Activated CD8-positive, alpha-beta memory T cell treated with anti-CD3 and anti-CD28 coated beads, Interleukin-2, amount 10 ng/mL, durations not matched to agents 7 days and 5 days (primary cell): ENCODE measurements around the gene INPP5D. TPM values are rescaled to one million over a fixed set of nuclear protein-coding genes. Genes with fewer than 3 reads are reported as not detected.
"Not testable (repeated sequence)": the region's sequence is repeated elsewhere in the genome, so short reads cannot be mapped to it uniquely, and the experiment has no call there.

Experiments used
- ATAC-seq: fragments of 150-1000 bp; cut with Tn5 transposase; one replicate; pipeline ENCODE4 v1.10.0; 2021; ENCODE audit warnings: moderate library complexity
- CTCF ChIA-PET: fragments of 350-600 bp; sonication (Branson Sonifier 250); formaldehyde crosslinking; loops from one replicate; lab custom pipeline; 2021; ENCODE audit warnings: antibody characterized with exemption; lab: Charles Lee
- DNase-seq: peaks from one replicate; pipeline ENCODE4 v3.0.0-alpha.2; 2020
- H3K27ac Mint-ChIP-seq: one replicate; pipeline ENCODE4 v1.8.0; 2021; ENCODE audit warnings: mild to moderate bottlenecking, mixed read lengths
- H3K27me3 Mint-ChIP-seq: one replicate; pipeline ENCODE4 v1.8.0; 2021; ENCODE audit warnings: mixed read lengths
- H3K36me3 Mint-ChIP-seq: one replicate; pipeline ENCODE4 v1.8.0; 2021; ENCODE audit warnings: mild to moderate bottlenecking, mixed read lengths
- H3K4me1 Mint-ChIP-seq: one replicate; pipeline ENCODE4 v1.8.0; 2021; ENCODE audit warnings: mixed read lengths
- H3K4me3 Mint-ChIP-seq: one replicate; pipeline ENCODE4 v1.8.0; 2021; ENCODE audit warnings: mild to moderate bottlenecking, moderate library complexity, mixed read lengths
- H3K9me3 Mint-ChIP-seq: one replicate; pipeline ENCODE4 v1.8.0; 2022; ENCODE audit warnings: low read depth, mixed read lengths
- total RNA-seq, 2 experiments: library from RNA; stranded (reverse); gene quantifications; one replicate each; pipeline ENCODE4 v1.2.3, GENCODE V29; 2021

Gene INPP5D
- total RNA-seq, 2 experiments from 2014 or later = 140 to 152 TPM

GRCh38 chr2:233088972-233089345, 28.8 kb downstream of the INPP5D start:
- peaks cover 60% of the 10 kb centered on the region for H3K36me3 Mint-ChIP-seq
- no peak overlapping the region for H3K27ac Mint-ChIP-seq
- CTCF ChIA-PET = no interaction called here

GRCh38 chr2:233089851-233090250, 29.7 kb downstream of the INPP5D start:
- peaks cover 54% of the 10 kb centered on the region for H3K36me3 Mint-ChIP-seq
- no peak overlapping the region for H3K27ac Mint-ChIP-seq
- H3K4me1 Mint-ChIP-seq = peaks cover 46% of the 10 kb centered on the region

More at GRCh38 chr2:233088972-233089345, 28.8 kb downstream of the INPP5D start:
- Mint-ChIP-seq H3K4me3 (no peak overlapping the region), H3K9me3 (no peaks in the 10 kb centered on the region), H3K4me1 (peaks cover 54% of the 10 kb centered on the region), H3K27me3 (no peaks in the 10 kb centered on the region)
- DNase-seq (no peak), ATAC-seq (no peak)

GRCh38 chr2:233090879-233091278, 30.7 kb downstream of the INPP5D start:
- Mint-ChIP-seq H3K27me3 (no peaks in the 10 kb centered on the region), H3K9me3 (no peaks in the 10 kb centered on the region), H3K4me1 (peaks cover 35% of the 10 kb centered on the region), H3K4me3 (no peak overlapping the region), H3K36me3 (peaks cover 46% of the 10 kb centered on the region), H3K27ac (no peak overlapping the region)
- CTCF ChIA-PET = interaction anchor here (1.4 to 2.4 kb wide), 2 partner anchors 9 to 30 kb away, joined by 3 to 5 read pairs; no protein-coding TSS in a partner anchor
- no peak for DNase-seq
- no peak for ATAC-seq

More at GRCh38 chr2:233089851-233090250, 29.7 kb downstream of the INPP5D start:
- Mint-ChIP-seq H3K9me3 (no peaks in the 10 kb centered on the region), H3K27me3 (no peaks in the 10 kb centered on the region), H3K4me3 (no peak overlapping the region)
- CTCF ChIA-PET = interaction anchor here (1.4 kb wide), 1 partner anchor 10 kb away, joined by 3 read pairs; no protein-coding TSS in a partner anchor
- no peak for ATAC-seq
- DNase-seq = no peak

GRCh38 chr2:233091595-233092375, 31.6 kb downstream of the INPP5D start:
- no peak overlapping the region for H3K4me3 Mint-ChIP-seq
- no peaks in the 10 kb centered on the region for H3K9me3 Mint-ChIP-seq
- no peak for ATAC-seq
- peaks cover 41% of the 10 kb centered on the region for H3K36me3 Mint-ChIP-seq
- DNase-seq = no peak
- CTCF ChIA-PET = interaction anchor here (2.4 kb wide), 1 partner anchor 31 kb away, joined by 5 read pairs; no protein-coding TSS in a partner anchor
- H3K4me1 Mint-ChIP-seq = peaks cover 27% of the 10 kb centered on the region
- no peak overlapping the region for H3K27ac Mint-ChIP-seq
- H3K27me3 Mint-ChIP-seq = no peaks in the 10 kb centered on the region

GRCh38 chr2:233092432-233093165, 32.5 kb downstream of the INPP5D start:
- CTCF ChIA-PET = interaction anchor here (2.4 kb wide), 1 partner anchor 31 kb away, joined by 5 read pairs; no protein-coding TSS in a partner anchor
- peaks cover 42% of the 10 kb centered on the region for H3K36me3 Mint-ChIP-seq

DNA sequence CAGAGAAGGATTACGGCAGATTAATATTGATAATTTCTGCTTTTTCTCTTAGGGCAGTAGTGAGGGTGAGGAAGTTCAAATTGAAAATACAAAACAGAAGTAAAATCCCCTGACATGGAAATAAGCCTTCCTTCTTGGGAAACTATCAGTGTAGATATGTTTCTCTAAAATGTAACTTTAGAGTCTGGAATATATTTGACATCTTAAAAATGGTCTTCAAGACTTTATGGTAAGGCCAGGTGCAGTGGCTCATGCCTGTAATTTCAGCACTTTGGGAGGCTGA, 33.0 kb downstream of the INPP5D start:
- peak overlapping the region; percentile 29 for H3K27ac Mint-ChIP-seq
- peaks cover 41% of the 10 kb centered on the region for H3K36me3 Mint-ChIP-seq
- no peak for DNase-seq
- no peaks in the 10 kb centered on the region for H3K9me3 Mint-ChIP-seq
- H3K4me1 Mint-ChIP-seq = peaks cover 30% of the 10 kb centered on the region
- H3K27me3 Mint-ChIP-seq = no peaks in the 10 kb centered on the region
- CTCF ChIA-PET = no interaction called here
- no peak for ATAC-seq
- no peak overlapping the region for H3K4me3 Mint-ChIP-seq

More at GRCh38 chr2:233092432-233093165, 32.5 kb downstream of the INPP5D start:
- H3K4me1 Mint-ChIP-seq = peaks cover 29% of the 10 kb centered on the region
- no peak overlapping the region for H3K4me3 Mint-ChIP-seq
- peak overlapping the region; percentile 29 for H3K27ac Mint-ChIP-seq
- no peaks in the 10 kb centered on the region for H3K9me3 Mint-ChIP-seq
- no peak for ATAC-seq
- H3K27me3 Mint-ChIP-seq = no peaks in the 10 kb centered on the region
- DNase-seq = no peak

DNA sequence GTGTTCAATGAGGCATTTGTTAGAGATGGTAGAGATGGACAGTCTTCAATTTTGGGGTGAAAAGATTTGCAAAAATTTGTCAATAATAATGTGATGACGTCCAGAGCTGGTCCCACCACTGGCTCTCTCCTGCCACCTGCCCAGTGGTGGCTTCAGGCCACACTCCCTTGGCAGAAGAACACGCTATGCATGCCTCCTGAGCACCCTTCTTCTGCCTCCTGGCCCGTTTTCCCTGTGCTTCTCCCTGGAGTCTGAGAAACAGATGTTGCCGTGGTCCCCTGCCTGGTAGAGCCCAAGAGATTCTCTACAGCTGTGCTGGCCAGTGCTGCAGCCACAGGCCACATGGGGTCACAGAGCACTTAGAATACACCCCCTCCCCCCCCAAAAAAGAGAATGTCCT, 33.6 kb downstream of the INPP5D start:
- Mint-ChIP-seq H3K9me3 (no peaks in the 10 kb centered on the region), H3K4me3 (no peak overlapping the region), H3K36me3 (peaks cover 42% of the 10 kb centered on the region), H3K4me1 (peaks cover 32% of the 10 kb centered on the region), H3K27me3 (no peaks in the 10 kb centered on the region), H3K27ac (no peak overlapping the region)
- CTCF ChIA-PET = no interaction called here
- DNase-seq (no peak), ATAC-seq (no peak)

GRCh38 chr2:233094614-233095013, 34.5 kb downstream of the INPP5D start:
- Mint-ChIP-seq H3K27ac (no peak overlapping the region), H3K4me1 (peaks cover 40% of the 10 kb centered on the region), H3K27me3 (no peaks in the 10 kb centered on the region), H3K9me3 (no peaks in the 10 kb centered on the region), H3K36me3 (peaks cover 45% of the 10 kb centered on the region), H3K4me3 (no peak overlapping the region)
- CTCF ChIA-PET = no interaction called here
- DNase-seq (no peak), ATAC-seq (no peak)

GRCh38 chr2:233096006-233096405, 35.9 kb downstream of the INPP5D start:
- no peak overlapping the region for H3K4me3 Mint-ChIP-seq
- peaks cover 54% of the 10 kb centered on the region for H3K4me1 Mint-ChIP-seq
- ATAC-seq = no peak
- CTCF ChIA-PET = no interaction called here
- H3K36me3 Mint-ChIP-seq = peaks cover 51% of the 10 kb centered on the region
- H3K27ac Mint-ChIP-seq = no peak overlapping the region
- H3K9me3 Mint-ChIP-seq = no peaks in the 10 kb centered on the region
- no peaks in the 10 kb centered on the region for H3K27me3 Mint-ChIP-seq
- DNase-seq = no peak

GRCh38 chr2:233098618-233099017, 38.5 kb downstream of the INPP5D start:
- no peaks in the 10 kb centered on the region for H3K27me3 Mint-ChIP-seq
- H3K4me3 Mint-ChIP-seq = no peak overlapping the region
- ATAC-seq = no peak

GRCh38 chr2:233099820-233100191, 39.7 kb downstream of the INPP5D start:
- not testable (repeated sequence) for ATAC-seq, H3K9me3 Mint-ChIP-seq, DNase-seq, H3K4me3 Mint-ChIP-seq, H3K27me3 Mint-ChIP-seq
- peak overlapping the region; percentile 73 for H3K27ac Mint-ChIP-seq
- peaks cover 57% of the 10 kb centered on the region for H3K36me3 Mint-ChIP-seq
- CTCF ChIA-PET = interaction anchor here (0.8 to 2.3 kb wide), 7 partner anchors 9 to 151 kb away, joined by 3 to 9 read pairs (median 5); partner anchors contain the start of gene ATG16L1
- peaks cover 53% of the 10 kb centered on the region for H3K4me1 Mint-ChIP-seq

More at GRCh38 chr2:233098618-233099017, 38.5 kb downstream of the INPP5D start:
- H3K4me1 Mint-ChIP-seq = peaks cover 53% of the 10 kb centered on the region
- no peak overlapping the region for H3K27ac Mint-ChIP-seq
- peaks cover 52% of the 10 kb centered on the region for H3K36me3 Mint-ChIP-seq
- CTCF ChIA-PET = interaction anchor here (2.3 kb wide), 1 partner anchor 16 kb away, joined by 5 read pairs; no protein-coding TSS in a partner anchor
- DNase-seq = no peak
- H3K9me3 Mint-ChIP-seq = no peaks in the 10 kb centered on the region

- Mint-ChIP-seq H3K4me3 (peak overlapping the region; percentile 33), H3K36me3 (peaks cover 61% of the 10 kb centered on the region), H3K27me3 (no peaks in the 10 kb centered on the region), H3K9me3 (no peaks in the 10 kb centered on the region), H3K27ac (peak overlapping the region; percentile 73), H3K4me1 (peaks cover 53% of the 10 kb centered on the region)
- DNase-seq (peak; percentile 83), ATAC-seq (peak; percentile 72)
- CTCF ChIA-PET = interaction anchor here (0.8 to 2.3 kb wide), 10 partner anchors 10 to 150 kb away, joined by 3 to 9 read pairs (median 4); partner anchors contain the start of gene ATG16L1
Measured at GRCh38 chr2:233100192-233100998, 40.3 kb downstream of the INPP5D start.

DNA sequence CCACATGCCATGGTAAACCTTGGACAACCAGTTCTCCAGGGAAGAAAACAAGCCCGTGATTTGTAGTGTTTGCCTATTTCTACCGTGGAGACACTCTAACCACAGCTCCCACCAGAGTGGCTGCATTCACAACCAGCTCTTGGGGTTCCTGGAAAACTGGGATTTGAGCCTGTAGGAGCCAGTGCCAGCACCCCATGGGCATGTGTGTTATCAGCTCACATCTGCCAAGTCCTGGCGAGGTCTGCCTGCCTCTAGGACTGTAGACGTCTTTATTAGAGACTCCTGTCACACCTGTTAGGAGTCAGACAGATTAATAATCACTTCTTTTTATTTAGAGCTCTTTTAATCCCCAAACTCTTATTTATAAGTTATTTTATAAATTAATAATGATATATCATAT, 41.0 kb downstream of the INPP5D start:
- Mint-ChIP-seq H3K27me3 (no peaks in the 10 kb centered on the region), H3K4me1 (peaks cover 53% of the 10 kb centered on the region), H3K27ac (no peak overlapping the region), H3K36me3 (peaks cover 69% of the 10 kb centered on the region), H3K9me3 (no peaks in the 10 kb centered on the region), H3K4me3 (no peak overlapping the region)
- ATAC-seq (no peak), DNase-seq (no peak)
- CTCF ChIA-PET = interaction anchor here (1.0 to 2.3 kb wide), 5 partner anchors 14 to 150 kb away, joined by 3 to 9 read pairs (median 6); partner anchors contain the start of gene ATG16L1
